T1000 (cell line): Measurements from ENCODE around the gene MFNG.

Experiments used
- DNase-seq: peaks from one replicate; lab custom pipeline; 2025; ENCODE audit warnings: mixed read lengths; lab: John Stamatoyannopoulos, UW

The MFNG gene

DNA sequence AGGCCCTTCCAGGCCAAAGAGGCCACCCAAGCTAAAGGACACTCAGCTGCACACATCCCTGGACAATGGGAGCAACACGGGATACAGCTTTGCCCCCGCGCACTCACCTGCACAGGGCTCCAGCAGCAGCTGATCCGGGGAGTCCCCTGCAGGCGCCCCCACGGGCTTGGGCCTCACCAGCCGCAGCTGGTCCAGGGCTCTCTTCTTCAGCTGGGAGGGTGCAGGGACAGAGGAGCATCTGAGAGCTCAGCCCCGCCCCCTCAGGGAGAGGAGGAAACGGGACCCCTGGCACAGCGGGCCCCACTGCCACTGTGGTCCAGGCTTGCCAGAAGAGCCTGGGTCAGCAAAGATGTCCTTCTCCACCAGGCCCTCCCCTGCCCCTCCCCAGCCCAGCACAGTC, 7.8 kb upstream of the MFNG start:
- DNase-seq = no peak

DNA sequence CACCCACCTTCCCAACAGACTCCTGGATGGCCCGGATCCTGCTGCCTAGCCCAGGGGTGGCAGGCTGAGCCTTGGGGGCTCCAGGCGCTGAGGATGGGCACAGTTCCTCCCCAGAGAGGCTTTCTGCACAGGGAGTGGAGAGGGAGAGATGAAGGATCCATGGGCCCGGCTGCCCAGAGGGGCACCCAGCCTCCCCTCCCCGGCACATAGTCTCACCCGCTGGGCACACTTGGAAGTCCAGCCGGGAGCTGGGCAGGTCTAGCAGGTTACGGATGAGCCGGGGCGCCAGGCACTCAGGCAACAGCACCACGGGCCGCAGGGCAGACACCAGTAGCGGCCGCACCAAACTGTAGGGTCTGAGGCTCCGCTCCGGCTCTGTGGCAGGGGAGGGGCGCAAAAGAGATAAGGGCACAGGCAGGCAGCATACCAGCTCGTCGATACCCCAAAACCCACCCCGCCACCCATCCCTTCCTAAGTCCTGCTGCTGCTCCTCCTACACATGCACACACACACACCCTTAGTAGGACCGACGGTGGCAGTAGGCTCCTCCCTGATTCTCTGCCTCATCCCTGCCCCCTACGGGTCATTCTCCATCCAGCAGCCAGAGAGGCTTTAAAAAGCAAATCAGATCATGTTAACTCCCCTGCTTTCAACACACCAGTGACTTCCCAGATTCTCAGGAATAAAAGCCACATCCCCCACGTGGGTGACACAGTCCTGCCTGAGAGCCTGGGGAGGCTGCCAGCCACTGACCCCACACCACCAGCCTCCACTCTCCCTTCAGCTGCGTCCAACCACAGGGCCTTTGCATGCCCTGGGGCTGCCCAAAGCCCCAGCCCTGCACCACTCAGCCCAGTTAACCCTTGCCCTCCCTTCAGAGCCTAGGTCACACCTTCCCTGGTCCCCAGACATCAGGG, 6.5 kb upstream of the MFNG start:
- no peak for DNase-seq

DNA sequence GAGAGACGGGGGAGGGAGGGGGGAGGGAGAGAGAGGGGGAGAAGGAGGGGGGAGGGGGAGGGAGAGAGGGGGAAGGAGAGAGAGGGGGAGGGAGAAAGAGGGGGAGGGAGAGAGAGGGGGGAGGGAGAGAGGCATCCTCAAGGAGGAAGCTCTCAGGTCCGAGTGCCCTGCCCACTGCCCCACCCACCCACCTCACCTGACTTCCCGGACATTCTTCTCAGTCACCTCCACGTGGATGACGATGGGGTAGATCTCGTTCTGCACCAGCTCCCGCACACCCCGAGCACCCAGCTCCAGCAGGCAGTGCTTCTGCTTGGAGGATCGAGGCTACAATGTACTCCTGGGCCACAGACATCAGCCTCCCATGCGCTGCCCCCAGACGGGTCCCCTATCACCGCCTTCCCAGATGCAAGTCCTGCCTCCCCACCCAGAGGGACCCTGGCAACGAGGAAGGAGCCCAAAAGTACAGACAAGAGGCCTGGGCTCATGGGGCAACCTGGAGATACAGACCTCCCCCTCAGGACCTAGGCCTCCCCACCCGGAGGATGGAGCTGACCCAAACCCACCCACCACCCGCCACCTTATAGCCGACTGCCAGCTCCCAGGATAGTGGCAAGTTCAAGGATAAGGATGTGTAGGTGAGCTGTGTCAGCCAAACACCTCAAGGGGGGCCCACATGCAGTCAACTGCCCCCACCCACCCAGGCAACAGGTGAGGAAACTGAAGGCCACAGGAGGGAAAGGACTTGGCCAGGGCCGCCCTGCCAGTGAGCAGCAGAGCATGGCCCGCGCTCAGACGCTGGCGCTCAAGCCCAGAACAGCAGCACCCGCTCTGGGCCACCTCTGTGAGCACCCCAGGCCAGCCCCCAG, 5.6 kb upstream of the MFNG start:
- no peak for DNase-seq

DNA sequence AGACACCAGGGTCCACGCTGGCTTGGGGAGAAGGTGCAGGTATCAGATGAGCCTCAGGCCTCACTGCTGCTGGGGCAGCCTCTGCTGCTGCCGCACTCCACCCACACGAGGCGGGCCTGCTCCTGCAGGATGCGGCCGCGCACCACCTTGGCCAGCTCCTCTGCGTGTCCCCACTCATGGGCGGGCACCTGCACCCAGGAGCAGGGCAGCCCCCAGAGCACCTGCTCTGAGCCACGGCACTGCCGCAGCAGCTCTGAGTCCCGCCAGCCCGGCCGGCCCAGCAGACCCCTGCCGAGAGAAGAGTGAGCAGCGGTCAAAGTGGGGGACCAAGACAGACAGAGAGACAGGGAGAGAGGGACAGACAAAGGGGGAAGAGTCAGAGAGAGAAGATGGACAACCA, 4.9 kb upstream of the MFNG start:
- DNase-seq = no peak

DNA sequence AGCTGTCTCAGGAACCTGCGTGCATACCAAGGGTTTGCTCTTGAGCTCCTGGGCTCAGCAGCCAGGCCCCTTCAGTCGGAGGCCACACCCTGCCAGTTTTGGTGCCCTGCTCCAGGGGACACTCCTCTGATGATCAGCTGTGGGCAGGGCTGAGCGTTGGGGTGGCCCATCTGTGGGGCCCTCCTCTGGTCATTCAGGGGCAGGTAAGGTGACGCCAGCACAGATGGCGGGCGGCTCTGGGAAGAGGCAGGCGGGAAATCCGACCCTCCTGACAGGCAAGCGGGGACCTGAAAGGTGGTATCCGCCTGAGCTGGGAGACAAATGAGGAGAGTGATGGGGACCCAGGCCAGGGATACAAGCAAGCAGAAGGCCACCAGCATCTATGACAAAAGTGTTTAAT, 3.8 kb upstream of the MFNG start:
- DNase-seq = no peak

DNA sequence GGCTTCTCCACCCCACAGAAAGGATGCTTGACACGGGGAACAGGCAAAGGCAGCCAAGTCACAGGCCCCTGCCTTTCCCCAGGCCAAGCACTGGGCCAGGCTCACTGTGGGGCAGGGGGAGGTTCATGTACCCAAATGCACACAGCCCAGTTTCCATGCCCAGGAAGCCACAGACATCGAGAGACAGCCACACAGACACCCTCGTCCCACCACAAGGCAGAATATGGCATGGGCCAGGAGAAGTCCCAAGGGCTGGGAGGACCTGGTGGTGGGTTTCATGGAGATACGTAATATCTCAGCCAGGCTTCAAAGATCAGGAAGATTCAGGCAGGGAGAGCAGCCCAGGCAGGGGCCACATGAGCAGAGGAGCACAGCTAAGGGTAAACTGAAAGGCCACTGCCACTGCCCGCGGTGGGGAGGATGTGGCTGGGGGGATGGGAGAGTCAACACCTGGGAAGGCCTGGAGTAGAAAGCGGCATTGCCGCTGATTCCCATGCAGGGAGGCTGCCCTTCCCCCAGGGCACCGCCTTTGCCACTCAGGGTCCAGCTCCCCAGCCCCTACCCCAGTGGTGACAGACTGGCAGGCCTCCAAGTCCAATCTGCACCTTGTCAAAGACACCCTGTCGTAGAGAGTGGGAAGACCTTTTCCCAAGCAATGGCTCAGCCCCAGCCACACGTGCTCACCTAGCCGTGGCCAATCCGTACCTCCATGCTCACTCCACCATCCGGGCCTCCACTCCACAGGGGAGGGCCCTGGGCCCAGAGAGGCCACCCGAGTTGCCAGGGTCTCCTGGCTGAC, 2.4 kb upstream of the MFNG start:
- DNase-seq = no peak

DNA sequence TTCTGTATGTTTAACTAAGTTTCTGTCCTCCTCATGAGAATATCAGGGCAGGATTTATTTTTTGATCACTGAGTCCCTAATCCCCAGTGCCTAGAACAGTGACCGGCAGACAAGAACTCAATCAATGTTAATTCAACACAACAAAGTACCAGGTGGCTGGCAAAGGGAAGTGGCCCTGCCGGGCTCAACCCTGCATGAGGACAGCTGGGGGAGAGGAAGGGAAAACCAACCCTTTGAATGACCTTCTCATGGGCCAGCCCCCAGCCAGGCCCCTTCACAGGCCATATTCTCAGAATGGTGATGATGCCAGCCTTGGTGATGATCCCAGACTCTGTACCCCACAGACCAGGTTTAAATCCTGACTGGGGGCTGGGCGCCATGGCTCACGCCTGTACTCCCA, 1.4 kb upstream of the MFNG start:
- DNase-seq = no peak

DNA sequence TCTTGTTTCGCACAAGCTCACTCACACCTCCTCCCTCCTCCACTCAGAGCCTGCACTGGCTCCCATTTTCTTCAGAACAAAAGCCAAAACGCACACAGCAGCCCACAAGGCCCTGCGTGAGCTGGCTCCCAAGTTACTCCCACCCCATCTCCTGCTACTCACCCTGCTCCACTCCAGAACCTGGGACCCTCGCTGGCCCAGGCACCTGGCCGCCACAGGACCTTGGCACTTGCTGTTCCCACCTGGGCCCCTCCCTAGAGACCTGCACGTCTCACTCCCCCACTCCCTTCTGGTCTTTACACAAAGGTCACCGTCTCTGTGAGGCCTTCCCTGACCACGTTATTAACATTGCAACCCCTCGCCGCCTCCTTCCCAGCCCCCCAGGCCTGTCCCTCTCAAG, 945 bp upstream of the MFNG start:
- no peak for DNase-seq

DNA sequence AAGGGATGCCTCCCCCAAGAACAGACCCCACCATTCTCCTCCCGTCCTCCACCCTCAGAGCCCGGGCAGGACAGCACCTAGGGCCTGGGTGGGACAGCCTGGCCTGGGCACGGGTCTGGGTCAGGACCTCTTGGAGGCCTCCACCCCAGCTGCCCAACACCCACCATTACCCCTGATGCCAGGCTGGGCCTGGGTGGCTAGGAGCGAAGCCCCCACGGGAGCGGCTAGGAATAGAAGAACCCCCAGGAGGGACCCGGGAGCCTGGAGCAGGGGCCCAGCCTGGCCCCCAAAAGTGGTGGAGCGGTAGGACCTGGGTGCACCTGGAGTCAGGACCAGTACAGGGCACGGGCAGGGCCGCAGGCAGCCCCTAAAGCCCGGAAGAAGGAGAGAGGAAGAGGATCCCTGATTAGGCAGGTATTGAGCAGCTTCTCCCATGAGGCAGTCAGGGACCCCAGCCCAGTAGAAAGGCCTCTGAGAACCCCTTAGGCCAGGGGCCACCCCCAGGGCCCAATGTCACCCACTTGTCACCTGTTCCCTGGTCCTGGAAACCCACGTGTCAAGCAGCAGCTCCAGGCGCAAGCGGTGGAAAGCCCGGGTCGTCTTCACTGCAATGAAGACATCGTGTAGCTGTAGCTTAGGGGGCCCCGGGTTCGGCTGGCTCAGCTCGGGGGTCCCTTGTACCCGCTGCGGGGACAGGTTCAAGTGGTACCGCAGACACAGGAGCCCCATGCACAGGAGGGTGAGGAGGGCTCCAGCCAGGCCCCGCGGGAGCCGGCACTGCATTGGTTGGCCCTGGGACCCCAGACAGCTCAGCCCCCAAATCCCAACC, 575 bp downstream of the MFNG start:
- DNase-seq = no peak

DNA sequence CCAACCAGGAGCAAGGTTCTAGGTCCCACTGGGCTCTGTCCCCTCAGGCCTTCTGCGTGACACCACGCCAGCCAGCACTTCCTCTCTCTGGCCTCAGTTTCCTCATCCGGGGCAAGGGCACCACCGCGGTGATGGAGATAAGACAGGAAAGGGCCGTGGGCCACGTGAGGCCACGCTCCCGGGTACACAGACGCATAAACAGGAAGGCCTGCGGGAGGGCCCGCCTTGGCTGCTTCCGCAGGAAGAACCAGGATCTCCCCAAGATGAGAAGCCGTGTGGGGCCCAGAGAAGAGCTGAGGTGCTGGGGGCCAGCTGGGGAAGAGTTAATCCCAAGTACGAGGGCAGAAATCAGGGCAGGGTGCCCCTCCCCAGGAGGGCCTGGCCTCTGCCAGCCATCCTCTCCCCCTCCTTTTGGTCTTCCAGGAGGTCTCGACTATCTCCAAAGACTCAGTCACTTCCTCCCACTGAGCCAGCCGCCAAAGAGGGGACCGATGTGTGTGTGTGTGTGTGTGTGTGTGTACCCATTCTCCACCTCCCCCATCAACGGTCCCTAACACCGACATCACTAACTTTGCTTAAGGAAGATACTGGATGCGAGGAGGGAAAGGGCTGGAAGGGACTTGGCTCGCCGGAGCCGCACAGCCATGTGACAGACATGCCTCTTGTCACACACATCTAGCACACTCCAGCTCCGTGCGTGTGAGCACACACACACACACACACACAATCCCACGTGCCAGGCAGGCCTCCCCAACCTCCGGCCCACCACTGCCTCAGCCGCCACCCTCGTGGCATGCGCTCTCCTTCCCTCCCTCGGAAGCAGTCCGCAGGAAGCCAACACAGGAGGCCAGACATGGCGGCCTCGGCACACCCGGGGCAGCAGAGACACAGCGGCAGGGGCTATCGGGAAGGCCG, 1.4 kb downstream of the MFNG start:
- DNase-seq = no peak

DNA sequence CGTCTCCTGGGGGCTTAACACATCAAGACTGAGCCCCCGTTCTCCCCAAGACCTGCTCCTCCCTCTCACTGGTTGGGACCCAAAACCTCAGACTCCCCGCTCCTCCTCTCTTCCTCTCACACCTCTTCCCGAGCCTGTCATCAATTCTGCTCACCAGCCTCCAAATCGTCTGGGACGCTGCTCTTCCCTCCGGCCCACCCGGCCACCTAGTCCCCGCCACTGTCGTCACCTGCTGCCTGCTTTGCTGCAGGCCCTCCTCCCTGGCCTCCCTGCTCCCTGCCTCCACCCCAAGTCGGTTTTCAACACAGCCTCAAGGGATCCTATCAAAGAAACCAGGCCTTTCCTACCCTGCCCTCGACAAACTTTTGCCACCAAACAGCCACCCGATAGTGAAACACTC, 3.1 kb downstream of the MFNG start:
- DNase-seq = no peak

DNA sequence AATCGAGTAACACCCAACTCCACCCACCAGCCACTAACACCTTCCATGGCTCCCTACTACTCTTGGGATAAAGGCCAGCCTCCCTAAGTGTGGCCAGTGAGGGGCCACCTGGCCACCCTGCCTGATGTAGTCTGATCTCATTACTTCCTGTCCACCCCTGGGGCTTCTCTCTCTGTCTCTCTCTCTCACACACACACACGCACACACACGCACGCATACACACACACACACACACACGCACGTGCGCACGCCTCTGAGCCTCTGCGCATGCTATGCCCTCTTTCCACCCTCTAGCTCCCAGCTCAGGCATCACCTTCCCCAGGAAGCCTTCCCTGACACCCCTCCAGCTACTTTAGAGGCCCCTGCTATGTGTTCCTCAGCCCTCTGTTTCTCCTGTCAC, 3.9 kb downstream of the MFNG start:
- DNase-seq = no peak

DNA sequence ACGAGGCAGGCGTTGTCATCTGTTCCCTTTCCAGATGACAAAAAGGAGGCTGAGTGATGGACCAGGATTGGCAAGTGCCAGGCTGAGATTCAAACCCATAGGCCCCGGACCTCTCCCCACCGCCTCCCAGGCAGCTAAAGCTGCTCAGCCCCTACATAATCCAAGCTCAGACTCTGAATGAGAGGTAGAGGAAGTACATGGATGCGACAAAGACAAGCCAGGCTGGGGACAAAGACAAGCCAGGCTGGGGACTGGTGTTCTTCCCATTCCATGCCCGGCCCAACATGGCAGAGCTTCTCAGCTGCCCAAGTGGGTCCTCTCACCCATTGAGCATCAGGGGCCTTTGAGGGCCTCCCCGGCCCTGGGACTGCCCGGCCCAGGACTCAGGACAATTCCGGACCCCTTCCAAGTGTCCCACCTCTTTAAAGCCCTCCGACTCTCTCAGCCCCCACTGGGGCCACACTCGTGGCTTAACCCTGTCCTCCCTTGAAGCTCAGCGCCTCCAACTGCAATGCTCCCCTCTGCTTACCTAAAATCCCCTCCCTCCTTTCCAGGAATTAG, 4.8 kb downstream of the MFNG start:
- DNase-seq = no peak

DNA sequence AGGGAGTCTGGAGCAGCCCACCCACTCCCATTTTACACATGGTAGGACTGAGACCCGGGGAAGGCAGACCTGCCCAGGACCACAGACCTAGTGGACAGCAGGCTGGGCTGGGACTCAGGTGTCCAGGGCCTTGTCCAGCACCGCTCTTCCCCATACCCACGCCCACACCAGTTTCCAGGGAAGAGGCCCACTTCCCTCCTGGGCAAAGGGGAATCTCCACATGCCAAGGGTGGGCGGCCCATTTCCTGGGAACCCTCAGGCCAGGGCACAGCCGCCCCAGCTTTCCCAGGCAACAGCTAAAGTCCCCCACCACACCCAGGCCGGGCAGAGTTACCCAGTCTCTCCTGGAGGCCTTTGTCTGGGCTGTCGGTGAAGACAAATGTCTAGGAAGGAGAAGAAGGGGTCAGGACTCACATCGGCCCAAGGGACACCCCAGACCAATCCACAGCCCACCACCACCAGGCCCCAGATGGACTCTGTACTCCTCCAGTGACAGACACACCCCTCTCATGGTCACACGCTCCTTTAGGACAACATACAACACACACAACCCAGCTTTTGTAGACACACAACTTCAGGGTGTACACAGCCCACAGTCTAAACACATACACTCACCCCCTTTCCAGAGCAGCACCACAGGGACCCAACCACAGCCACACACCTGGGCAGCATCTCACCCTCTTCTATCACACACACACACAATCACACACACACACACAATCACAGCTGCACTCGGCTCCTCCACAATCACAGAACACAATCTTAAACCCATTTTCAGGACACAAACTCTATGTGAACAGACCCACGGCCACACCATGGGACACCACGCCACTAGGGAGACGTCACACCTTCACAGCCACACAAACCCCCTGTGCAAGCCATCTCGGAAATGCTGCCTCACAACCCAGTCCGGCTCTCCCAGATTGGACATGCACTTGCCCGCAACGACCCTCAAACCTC, 5.5 kb downstream of the MFNG start:
- no peak for DNase-seq

DNA sequence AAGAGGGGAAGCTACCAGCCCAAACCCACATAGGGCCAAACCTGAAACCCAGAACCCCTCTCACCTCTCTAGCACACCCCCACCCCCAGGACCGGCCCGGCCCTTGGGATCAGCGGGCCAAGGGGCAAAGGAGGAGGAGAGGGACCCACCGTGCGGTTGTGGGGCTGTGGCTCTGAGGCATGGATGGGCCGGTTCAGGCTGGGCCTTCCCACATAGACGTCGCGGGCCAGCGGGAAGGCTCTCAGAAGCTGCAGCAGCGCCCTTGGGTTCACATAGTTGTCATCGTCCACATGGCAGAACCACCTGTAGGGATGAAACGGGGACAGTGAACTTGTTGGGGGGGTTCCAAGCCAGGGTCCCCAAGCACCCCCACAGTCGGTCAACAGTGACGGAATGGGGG, 7.0 kb downstream of the MFNG start:
- DNase-seq = no peak

DNA sequence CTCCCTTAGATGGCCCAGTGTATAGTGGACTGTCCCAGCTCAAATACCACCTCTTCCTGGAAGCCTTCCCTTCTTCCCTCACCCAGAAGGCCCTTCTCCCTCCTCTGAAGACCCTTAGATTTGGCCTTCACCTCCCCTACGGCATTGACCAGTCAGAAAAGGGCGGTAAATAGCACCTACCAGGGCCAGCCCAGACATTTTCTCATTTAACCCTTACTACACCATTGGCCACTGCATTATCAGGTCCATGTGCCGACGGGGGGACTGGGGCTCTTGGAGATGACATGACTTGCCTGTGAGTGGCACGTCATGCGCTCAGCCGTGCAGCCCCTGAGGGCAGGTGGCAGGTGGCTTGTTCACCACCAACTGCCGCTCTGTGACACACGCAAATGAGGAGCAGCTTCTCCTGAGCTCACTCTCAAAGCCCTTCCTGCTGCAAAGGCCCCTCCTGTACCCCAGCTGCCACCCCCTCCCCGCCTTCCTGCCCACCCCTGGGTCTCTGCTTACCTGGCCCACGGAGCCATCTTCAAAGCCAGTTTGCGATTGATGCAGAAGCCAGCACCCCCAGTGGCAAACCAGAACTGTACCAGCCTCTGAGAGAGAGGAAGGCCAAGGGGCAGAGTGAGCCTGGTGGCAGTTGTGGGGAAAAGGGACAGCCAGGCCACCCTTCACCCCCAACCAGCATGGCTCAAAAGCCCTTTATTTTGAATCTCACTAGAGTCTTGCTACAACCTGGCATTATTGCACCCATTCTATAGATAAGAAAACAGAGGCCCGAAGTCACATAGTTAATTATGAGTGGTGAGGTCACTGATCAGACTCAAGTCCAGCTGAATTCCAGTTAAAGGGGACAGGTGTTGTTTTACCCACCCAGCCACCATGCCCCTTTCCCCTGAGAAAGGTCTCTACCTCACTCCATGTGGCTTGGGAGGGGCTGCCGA, 9.5 kb downstream of the MFNG start:
- DNase-seq = no peak

DNA sequence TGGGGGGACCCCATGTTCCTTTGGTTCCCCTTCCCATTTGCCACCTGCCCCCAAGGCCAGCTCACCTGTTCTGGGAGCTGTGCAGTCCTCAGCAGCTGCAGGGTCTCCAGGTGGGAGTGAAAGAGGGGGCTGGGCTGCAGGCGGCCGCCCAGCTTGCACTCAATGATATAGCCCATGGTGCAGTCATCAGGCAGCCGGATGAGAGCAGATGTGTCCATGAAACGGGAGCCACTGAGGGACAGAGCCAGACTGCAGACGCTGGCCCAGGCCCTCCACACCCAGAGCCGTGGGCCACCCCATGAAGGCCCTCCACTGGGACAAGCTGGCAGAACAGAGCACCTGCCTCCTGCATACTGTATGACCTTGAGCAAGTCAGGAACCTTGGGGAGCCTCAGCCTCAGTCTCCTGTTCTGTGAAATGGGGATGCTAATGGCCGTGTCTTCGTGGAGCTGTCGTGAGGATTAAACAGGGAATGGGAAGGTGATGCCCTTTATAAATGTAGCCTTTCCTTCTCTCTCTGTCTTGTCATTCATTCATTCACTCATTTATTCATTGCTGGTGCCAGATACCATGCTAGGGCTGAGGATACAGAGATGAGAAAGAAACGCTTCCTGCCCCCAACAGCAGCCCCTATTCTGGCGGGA, 11.6 kb downstream of the MFNG start:
- DNase-seq = no peak
